Measurements from ENCODE around the gene TATDN2.
"Not testable (repeated sequence)": the region's sequence is repeated elsewhere in the genome, so short reads cannot be mapped to it uniquely, and the experiment has no call there.

Gene TATDN2

DNA sequence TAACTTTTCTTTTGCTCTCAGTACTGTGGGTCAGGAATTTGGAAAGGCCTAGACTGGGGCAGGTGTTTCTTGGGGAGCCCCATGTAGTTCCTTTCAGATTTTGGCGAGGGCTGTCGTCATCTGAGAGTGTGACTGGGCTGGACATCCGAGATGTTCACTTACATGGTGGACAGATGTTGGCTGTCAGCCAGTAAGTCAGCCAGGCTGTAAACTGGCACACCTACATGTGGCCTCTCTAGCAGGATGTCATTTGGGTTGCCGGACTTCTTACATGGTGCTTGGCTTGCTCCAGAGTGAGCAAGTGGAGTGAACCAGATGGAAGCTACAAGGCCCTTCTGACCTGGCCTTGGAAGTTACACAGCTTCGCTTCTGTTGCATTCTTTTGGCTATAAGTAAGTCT lies 20.7 kb downstream of the TATDN2 start:
- H3K4me3 ChIP-seq (ENCODE audit: low read depth, low read length): no peak overlapping the region
- TF ChIP-seq, protein P1, sequence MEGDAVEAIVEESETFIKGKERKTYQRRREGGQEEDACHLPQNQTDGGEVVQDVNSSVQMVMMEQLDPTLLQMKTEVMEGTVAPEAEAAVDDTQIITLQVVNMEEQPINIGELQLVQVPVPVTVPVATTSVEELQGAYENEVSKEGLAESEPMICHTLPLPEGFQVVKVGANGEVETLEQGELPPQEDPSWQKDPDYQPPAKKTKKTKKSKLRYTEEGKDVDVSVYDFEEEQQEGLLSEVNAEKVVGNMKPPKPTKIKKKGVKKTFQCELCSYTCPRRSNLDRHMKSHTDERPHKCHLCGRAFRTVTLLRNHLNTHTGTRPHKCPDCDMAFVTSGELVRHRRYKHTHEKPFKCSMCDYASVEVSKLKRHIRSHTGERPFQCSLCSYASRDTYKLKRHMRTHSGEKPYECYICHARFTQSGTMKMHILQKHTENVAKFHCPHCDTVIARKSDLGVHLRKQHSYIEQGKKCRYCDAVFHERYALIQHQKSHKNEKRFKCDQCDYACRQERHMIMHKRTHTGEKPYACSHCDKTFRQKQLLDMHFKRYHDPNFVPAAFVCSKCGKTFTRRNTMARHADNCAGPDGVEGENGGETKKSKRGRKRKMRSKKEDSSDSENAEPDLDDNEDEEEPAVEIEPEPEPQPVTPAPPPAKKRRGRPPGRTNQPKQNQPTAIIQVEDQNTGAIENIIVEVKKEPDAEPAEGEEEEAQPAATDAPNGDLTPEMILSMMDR (conservative IDR thresholded peaks at IDR 0.05; ENCODE audit: low read depth, low read length): no peak
- DNase-seq (ENCODE audit: low read depth): no peak

DNA sequence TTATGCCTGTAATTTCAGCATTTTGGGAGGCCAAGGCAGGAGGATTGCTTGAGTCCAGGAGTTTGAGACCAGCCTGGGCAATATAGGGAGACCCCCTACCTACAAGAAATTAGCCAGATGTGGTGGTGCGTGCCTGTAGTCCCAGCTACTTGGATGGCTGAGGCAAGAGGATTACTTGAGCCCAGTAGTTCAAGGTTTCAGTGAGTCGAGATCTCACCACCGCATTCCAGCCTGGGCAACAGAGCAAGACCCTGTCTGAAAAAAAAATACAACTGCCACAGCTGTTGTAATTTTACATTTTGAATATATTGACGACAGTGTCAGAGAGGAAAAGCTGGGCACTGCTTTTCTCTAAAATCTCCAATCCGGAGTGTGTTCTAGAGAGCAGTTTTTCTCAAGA lies 21.2 kb downstream of the TATDN2 start:
- H3K4me3 ChIP-seq (ENCODE audit: low read depth, low read length): no peak overlapping the region
- no peak for DNase-seq (ENCODE audit: low read depth)
- TF ChIP-seq, protein P1 (conservative IDR thresholded peaks at IDR 0.05; ENCODE audit: low read depth, low read length): no peak

DNA sequence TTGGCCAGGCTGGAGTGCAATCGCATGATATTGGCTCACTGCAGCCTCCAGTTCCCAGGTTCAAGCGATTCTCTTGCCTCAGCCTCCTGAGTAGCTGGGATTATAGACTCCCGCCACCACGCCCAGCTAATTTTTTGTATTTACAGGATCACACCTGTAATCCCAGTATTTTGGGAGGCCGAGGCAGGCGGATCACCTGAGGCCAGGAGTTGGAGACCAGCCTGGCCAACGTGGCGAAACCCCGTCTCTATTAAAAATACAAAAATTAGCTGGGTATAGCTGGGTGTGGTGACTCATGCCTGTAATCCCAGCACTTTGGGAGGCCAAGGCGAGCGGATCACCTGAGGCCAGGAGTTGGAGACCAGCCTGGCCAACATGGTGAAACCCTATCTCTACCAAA lies 24.2 kb downstream of the TATDN2 start:
- not testable (repeated sequence) for H3K4me3 ChIP-seq (ENCODE audit: low read depth, low read length)

DNA sequence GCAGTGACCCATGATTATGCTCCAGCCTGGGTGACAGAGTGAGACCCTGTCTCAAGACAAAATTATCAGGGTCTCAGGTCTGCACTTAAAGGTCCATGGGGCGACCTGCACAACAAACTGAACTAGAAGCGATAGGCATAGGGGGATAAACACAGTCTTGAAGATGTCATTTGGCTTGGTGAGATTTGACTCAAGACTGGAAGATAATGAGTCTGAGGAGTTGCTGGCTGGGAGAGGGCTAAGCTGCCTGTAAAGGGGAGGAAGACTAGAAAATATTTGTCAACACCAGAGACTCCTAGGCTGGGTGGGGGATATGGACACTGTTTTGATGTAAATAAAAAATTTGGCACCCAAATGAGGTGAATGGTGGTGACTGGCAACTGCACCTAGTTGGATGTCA lies 24.7 kb downstream of the TATDN2 start:
- DNase-seq (ENCODE audit: low read depth): no peak
- H3K4me3 ChIP-seq (ENCODE audit: low read depth, low read length): no peak overlapping the region
- TF ChIP-seq, protein P1 (conservative IDR thresholded peaks at IDR 0.05; ENCODE audit: low read depth, low read length): no peak

More for the DNA sequence above, 24.2 kb downstream of the TATDN2 start:
- not testable (repeated sequence) for DNase-seq (ENCODE audit: low read depth)

DNA sequence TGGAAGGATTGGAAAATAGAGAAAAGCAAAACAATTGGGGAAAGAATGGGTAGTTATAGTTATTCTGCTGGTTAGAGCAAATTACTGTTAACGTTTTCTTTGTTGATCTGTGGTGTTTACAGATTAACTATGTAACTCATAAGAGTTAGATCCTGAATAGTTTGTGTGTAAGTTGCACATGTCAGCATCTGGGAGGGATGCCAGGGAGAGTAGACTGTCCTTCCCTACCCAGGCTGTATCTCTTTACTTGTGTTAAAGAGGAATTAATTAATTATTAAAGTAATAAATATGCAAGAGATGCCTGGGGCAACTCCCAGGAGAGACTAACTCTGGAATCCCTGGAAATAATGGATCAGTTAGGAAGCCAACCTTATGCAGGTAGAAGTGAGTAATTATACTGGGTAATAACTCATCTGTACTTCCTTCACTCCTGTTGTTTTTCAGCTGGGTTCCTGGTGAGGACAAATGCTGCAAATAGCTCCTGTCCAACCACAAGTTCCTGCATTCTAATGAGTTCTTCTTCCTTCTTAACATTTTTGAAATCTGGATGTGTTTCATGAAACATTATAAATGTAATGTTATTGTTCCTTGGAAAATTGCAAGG lies 25.5 kb downstream of the TATDN2 start:
- peak; percentile 56 for DNase-seq (ENCODE audit: low read depth)

DNA sequence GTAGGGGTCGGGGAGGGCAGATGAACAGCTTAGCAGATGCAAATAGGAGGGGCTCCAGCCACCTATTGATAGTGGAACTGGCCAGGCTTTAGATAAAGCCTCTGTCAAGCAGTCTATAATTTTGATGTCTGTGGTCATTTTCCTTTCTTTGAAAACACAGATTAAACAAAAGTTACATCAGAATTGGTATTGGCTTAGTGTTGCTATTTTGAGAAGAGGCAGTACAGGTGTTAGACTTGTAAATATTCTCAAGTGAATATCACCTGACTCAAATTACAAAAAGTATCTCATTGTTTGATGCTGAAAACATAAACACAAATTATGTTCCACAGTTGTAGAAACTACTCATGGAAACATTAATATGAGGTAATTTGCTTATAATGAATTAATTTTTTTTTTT lies 26.3 kb downstream of the TATDN2 start:
- DNase-seq (ENCODE audit: low read depth): no peak
- TF ChIP-seq, protein P1 (conservative IDR thresholded peaks at IDR 0.05; ENCODE audit: low read depth, low read length): no peak
- H3K4me3 ChIP-seq (ENCODE audit: low read depth, low read length): no peak overlapping the region

More for the DNA sequence above, 25.5 kb downstream of the TATDN2 start:
- H3K4me3 ChIP-seq (ENCODE audit: low read depth, low read length): no peak overlapping the region
- TF ChIP-seq, protein P1 (conservative IDR thresholded peaks at IDR 0.05; ENCODE audit: low read depth, low read length): no peak

DNA sequence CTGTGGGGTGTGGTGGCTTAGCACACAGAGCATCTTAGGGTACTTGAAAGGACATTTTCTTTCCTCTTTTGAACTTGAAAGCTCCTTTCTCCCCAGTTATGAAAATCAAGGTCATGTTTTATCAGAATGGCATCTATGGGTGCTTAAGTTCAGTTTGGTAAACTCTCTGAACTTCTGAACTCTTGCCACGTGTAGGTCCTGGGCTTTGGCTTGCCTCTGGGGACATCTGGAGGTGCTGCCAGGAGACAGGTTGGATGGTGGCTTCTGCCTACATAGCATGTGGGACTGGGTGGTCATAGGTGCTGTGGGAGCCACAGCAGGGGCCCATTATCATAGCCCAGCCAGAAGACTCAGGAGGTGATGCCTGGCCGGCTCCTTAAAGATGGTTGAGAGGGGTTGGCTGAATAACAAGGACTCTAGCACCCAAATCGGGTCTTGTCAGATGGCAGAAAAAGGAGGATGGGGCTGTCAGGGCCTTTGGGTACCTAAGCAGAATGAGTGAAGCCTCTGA lies 28.9 kb downstream of the TATDN2 start:
- DNase-seq (ENCODE audit: low read depth): no peak
- H3K4me3 ChIP-seq (ENCODE audit: low read depth, low read length): no peak overlapping the region
- TF ChIP-seq, protein P1 (conservative IDR thresholded peaks at IDR 0.05; ENCODE audit: low read depth, low read length): no peak

All from choroid plexus epithelial cell (primary cell).